K562 (cell line): ENCODE data around the gene DCAF11. TPM values are rescaled to one million over a fixed set of nuclear protein-coding genes. Genes with fewer than 3 reads are reported as not detected.
A peak's percentile ranks its signal among the peaks of the same experiment; 100 is the strongest.

Experiments used
- ATAC-seq: fragments of 200-7000 bp; cut with Tn5 transposase; 3 replicates; pipeline ENCODE4 v1.9.1; 2020; ENCODE audit warnings: moderate library complexity
- BruUV-seq: library from RNA; stranded (reverse); fragments of 400-500 nt; replicated peaks from 2 replicates; lab custom pipeline; 2021; lab: Mats Ljungman, UMichigan
- CTCF ChIA-PET: fragments of 300-600 bp; formaldehyde crosslinking; extraction: SDS; loops from one replicate; lab custom pipeline; 2021; ENCODE audit warnings: low intra/inter-chr PET ratio; lab: Yijun Ruan, JAX
- POLR2A ChIA-PET: fragments of 300-600, 350-650 bp; sonication (Branson Sonifier 250); formaldehyde crosslinking; extraction: SDS; loops from one replicate; lab custom pipeline; 2021; ENCODE audit warnings: antibody characterized with exemption, inconsistent platforms; lab: Yijun Ruan, JAX
- DNase-seq, 4 experiments: peaks; one replicate each; pipeline versions ENCODE4 v3.0.0 to v3.0.0-alpha.2; 2011 to 2018; ENCODE audit warnings: low spot score in 3 of 4, mixed read lengths in 3 of 4; ENCODE audit errors: extremely low read depth in 1 of 4
- FAIRE-seq: peaks from 2 replicates; lab custom pipeline; 2011; peaks lifted over from hg19 to GRCh38; lab: Jason Lieb, UNC
- H2AFZ ChIP-seq: 2 replicates; pipeline ENCODE4 v1.6.0; 2011; ENCODE audit warnings: low read depth, low read length, control low read depth, inconsistent platforms
- H3K27ac ChIP-seq: fragments of 200-600 bp; 3 replicates; pipeline ENCODE4 v1.8.0; 2011; ENCODE audit warnings: low read depth, mild to moderate bottlenecking, control low read depth, inconsistent platforms, low read length, moderate library complexity, mixed read lengths; ENCODE audit errors: extremely low read depth
- H3K27me3 ChIP-seq, 2 experiments: fragments of 300-600 bp in 1 of 2; 2 replicates in 1 of 2; 3 replicates in 1 of 2; pipeline versions ENCODE4 v1.6.0 to v1.8.0; 2011; ENCODE audit warnings: inconsistent platforms in 2 of 2, low read length in 2 of 2, mild to moderate bottlenecking in 1 of 2, mixed read lengths in 1 of 2, moderate library complexity in 1 of 2; ENCODE audit not compliant: control insufficient read depth in 2 of 2, insufficient read depth in 2 of 2
- H3K36me3 ChIP-seq: fragments of 300-600 bp; 3 replicates; pipeline ENCODE4 v1.8.0; 2011; ENCODE audit warnings: mild to moderate bottlenecking, low read length, inconsistent platforms; ENCODE audit not compliant: control insufficient read depth, insufficient read depth
- H3K4me1 ChIP-seq, 2 experiments: fragments of 200-600 bp in 1 of 2; replicated peaks in 1 of 2; 2 replicates in 1 of 2; 3 replicates in 1 of 2; pipeline versions ENCODE4 v1.5.1 to v1.8.0; 2011; ENCODE audit warnings: inconsistent platforms in 2 of 2, low read length in 2 of 2, mild to moderate bottlenecking in 1 of 2, mixed read lengths in 1 of 2, moderate library complexity in 1 of 2; ENCODE audit not compliant: control insufficient read depth in 2 of 2, insufficient read depth in 2 of 2
- H3K4me2 ChIP-seq: 2 replicates; pipeline ENCODE4 v1.6.1; 2011; ENCODE audit warnings: low read length, control low read depth, inconsistent platforms, mixed read lengths; ENCODE audit not compliant: insufficient read depth
- H3K4me3 ChIP-seq: fragments of 200-600 bp; sonication (generic), shearing (Covaris generic); 2 replicates; pipeline ENCODE4 v1.5.1; 2016; ENCODE audit warnings: control low read depth, inconsistent platforms
- H3K79me2 ChIP-seq: fragments of 200-600 bp; 3 replicates; pipeline ENCODE4 v1.8.0; 2011; ENCODE audit warnings: low read length, inconsistent platforms; ENCODE audit not compliant: control insufficient read depth, insufficient read depth
- H3K9ac ChIP-seq, 2 experiments: 2 replicates each; pipeline versions ENCODE4 v1.6.0 to v1.6.1; 2011; ENCODE audit warnings: low read depth in 2 of 2, low read length in 2 of 2, control low read depth in 1 of 2, inconsistent platforms in 1 of 2, mild to moderate bottlenecking in 1 of 2, mixed read lengths in 1 of 2; ENCODE audit not compliant: insufficient read depth in 1 of 2
- H3K9me1 ChIP-seq: one replicate; pipeline ENCODE4 v1.6.0; 2011; ENCODE audit warnings: inconsistent platforms, mild to moderate bottlenecking, low read length, moderate library complexity; ENCODE audit not compliant: control insufficient read depth, insufficient read depth
- H3K9me3 ChIP-seq: replicated peaks from 2 replicates; pipeline ENCODE4 v1.5.1; 2011; ENCODE audit warnings: low read depth, low read length, inconsistent platforms; ENCODE audit not compliant: control insufficient read depth, insufficient read depth
- H4K20me1 ChIP-seq: replicated peaks from 2 replicates; pipeline ENCODE4 v1.6.1; 2011; ENCODE audit warnings: low read length, inconsistent platforms, mixed read lengths; ENCODE audit not compliant: control insufficient read depth, insufficient read depth
- ATF2 ChIP-seq: sonication (generic); formaldehyde crosslinking; IDR thresholded peaks from 2 replicates; pipeline ENCODE4 v1.8.1; 2022; ENCODE audit warnings: missing genetic modification reagents
- BACH1 ChIP-seq: fragments of 200-800 bp; sonication (Bioruptor generic); IDR thresholded peaks from 2 replicates; pipeline ENCODE4 v1.6.1; 2016; ENCODE audit warnings: missing genetic modification characterization, missing compliant biosample characterization
- CBFA2T3 ChIP-seq: fragments of 450-650 bp; IDR thresholded peaks from 2 replicates; pipeline ENCODE4 v1.6.1; 2017
- CHD4 ChIP-seq: fragments of 200-600 bp; sonication (generic); IDR thresholded peaks from 3 replicates; pipeline ENCODE4 v1.6.1; 2012; ENCODE audit warnings: low read depth, mild to moderate bottlenecking, mixed read lengths, low read length, inconsistent platforms; ENCODE audit not compliant: insufficient read depth, insufficient replicate concordance, poor library complexity, severe bottlenecking
- KDM5B ChIP-seq: fragments of 200-600 bp; sonication (generic); IDR thresholded peaks from 2 replicates; pipeline ENCODE4 v1.6.1; 2012; ENCODE audit warnings: low read depth, mild to moderate bottlenecking, moderate library complexity, low read length, control low read depth, inconsistent platforms; ENCODE audit not compliant: insufficient replicate concordance
- MEF2A ChIP-seq: IDR thresholded peaks from 2 replicates; pipeline ENCODE4 v1.6.1; 2011; ENCODE audit warnings: low read depth, mild to moderate bottlenecking, low read length, moderate library complexity; ENCODE audit not compliant: control insufficient read depth
- NBN ChIP-seq: fragments of 450-650 bp; IDR thresholded peaks from 2 replicates; pipeline ENCODE4 v1.6.1; 2016; ENCODE audit warnings: low read depth, mild to moderate bottlenecking
- NCOA4 ChIP-seq: fragments of 450-650 bp; IDR thresholded peaks from 2 replicates; pipeline ENCODE4 v1.6.1; 2018; ENCODE audit warnings: mild to moderate bottlenecking; ENCODE audit not compliant: partially characterized antibody
- NR2C1 ChIP-seq, 2 experiments: fragments of 450-650 bp; IDR thresholded peaks; 2 replicates each; pipeline ENCODE4 v1.6.1; 2017; ENCODE audit warnings: mild to moderate bottlenecking in 2 of 2, antibody characterized with exemption in 1 of 2, inconsistent platforms in 1 of 2, missing compliant biosample characterization in 1 of 2, missing genetic modification characterization in 1 of 2
- POLR2H ChIP-seq: IDR thresholded peaks from 2 replicates; pipeline ENCODE4 v1.6.1; 2016; ENCODE audit warnings: missing genetic modification characterization, low read depth, mild to moderate bottlenecking, control low read depth, missing compliant biosample characterization, moderate library complexity
- RAD51 ChIP-seq: fragments of 450-650 bp; IDR thresholded peaks from 2 replicates; pipeline ENCODE4 v1.7.1; 2016; ENCODE audit warnings: low read depth, mild to moderate bottlenecking, borderline replicate concordance
- TFAP4 ChIP-seq: sonication (generic); formaldehyde crosslinking; IDR thresholded peaks from 2 replicates; pipeline ENCODE4 v1.8.0; 2022; ENCODE audit warnings: missing genetic modification reagents, mild to moderate bottlenecking, moderate library complexity, borderline replicate concordance
- VEZF1 ChIP-seq: fragments of 200-800 bp; sonication (Bioruptor generic); IDR thresholded peaks from 2 replicates; pipeline ENCODE4 v1.6.1; 2017; ENCODE audit warnings: missing genetic modification characterization, missing compliant biosample characterization
- ZNF124 ChIP-seq: sonication (generic); formaldehyde crosslinking; IDR thresholded peaks from 2 replicates; pipeline ENCODE4 v1.8.1; 2022; ENCODE audit warnings: missing genetic modification reagents
- ZNF699 ChIP-seq: fragments of 250-450 bp; sonication (Bioruptor Pico); IDR thresholded peaks from 2 replicates; pipeline ENCODE4 v1.8.0; 2021; ENCODE audit warnings: mild to moderate bottlenecking, moderate library complexity; ENCODE audit not compliant: insufficient replicate concordance
- ZZZ3 ChIP-seq: fragments of 450-650 bp; IDR thresholded peaks from 2 replicates; pipeline ENCODE4 v1.6.1; 2016; ENCODE audit warnings: antibody characterized with exemption, mild to moderate bottlenecking, moderate library complexity
- WGBS: fragments of 100-300 bp; shearing (Covaris generic); methylation state at CpG from one replicate; pipeline ENCODE4 v1.1.6; 2016; ENCODE audit warnings: low coverage, mixed read lengths; ENCODE audit not compliant: insufficient coverage; ENCODE audit errors: missing lambda C conversion rate; 5-methylcytosine and 5-hydroxymethylcytosine counted together
- in situ Hi-C: fragments of 300-500 bp; cut with MboI; formaldehyde crosslinking; loops from 4 replicates; pipeline ENCODE4 v1.15.0; 2018; ENCODE audit warnings: inconsistent platforms, mixed read lengths
- intact Hi-C: fragments of 100-400 bp; cut with micrococcal nuclease; formaldehyde crosslinking; loops from 2 replicates; pipeline ENCODE4 v1.14.2; 2022
- polyA plus RNA-seq, 8 experiments: library from polyadenylated mRNA; depleted of rRNA in 4 of 8; stranded (reverse) in 5 of 8; unstranded in 3 of 8; fragments of >200 nt; fragmentation: Nextera tagmentation in 2 of 8; fragmentation: Illumina TruSeq in 1 of 8; extraction: Ambion mirVana in 2 of 8; extraction: Trizol in 1 of 8; gene quantifications; 2 replicates each; pipeline versions ENCODE4 v1.2.1 to v1.2.3, GENCODE V29; 2011 to 2014; ENCODE audit warnings: inconsistent platforms in 1 of 8, missing spikeins in 1 of 8
- total RNA-seq, 7 experiments: library from RNA; depleted of rRNA in 6 of 7; stranded (reverse); fragments of >200 nt in 6 of 7; fragmentation: Illumina TruSeq in 2 of 7; extraction: Trizol in 2 of 7; gene quantifications; 2 replicates each; pipeline versions ENCODE4 v1.2.1 to v1.2.3, GENCODE V29; 2011 to 2021; ENCODE audit warnings: low replicate concordance in 1 of 7

Gene DCAF11
- total and polyA plus RNA-seq, 9 of the 15 experiments (the other 6 are each of a cell fraction or from before 2014, with no cell fraction given), result 8.5 to 46.2 (median 36.4) TPM

GRCh38 chr14:24095271-24096068 is 19.1 kb upstream of the DCAF11 start:
- 0% methylated on average over 12 of the region's 12 CpGs for WGBS
- peak overlapping the region; percentile 95 for H3K4me2 ChIP-seq
- H3K9ac ChIP-seq, result peak overlapping the region; percentile 96 to 100
- in situ Hi-C loops, result no loop called here
- POLR2A ChIA-PET, result interaction anchor here (0.8 to 5.8 kb wide), 11 partner anchors 8 to 147 kb away, joined by 3 to 40 read pairs (median 5); partner anchors contain the start of genes PSME1, RNF31, TINF2 and TM9SF1
- no peaks in the 10 kb centered on the region for H3K9me1 ChIP-seq
- H2AFZ ChIP-seq, result peak overlapping the region; percentile 77
- H3K36me3 ChIP-seq, result peaks cover 38% of the 10 kb centered on the region; the same call in 2 of the 3 replicates
- 0 out of 2 replicates have a peak, but pooled peaks cover 2% of the 10 kb centered on the region for H4K20me1 ChIP-seq
- peak overlapping the region; percentile 98 for H3K27ac ChIP-seq
- H3K79me2 ChIP-seq, result peaks cover 29% of the 10 kb centered on the region
- H3K9me3 ChIP-seq, result no peaks in the 10 kb centered on the region
- peak overlapping the region; percentile 99 for H3K4me3 ChIP-seq
- intact Hi-C loops, result loop anchor here (2.0 to 10.0 kb wide), 3 partner anchors 19 to 81 kb away; partner anchors contain the start of genes DCAF11, EMC9, NRL and PSME2
- H3K27me3 ChIP-seq, result no peaks in the 10 kb centered on the region
- TSS peak; percentile 54 for BruUV-seq
- peak; percentile 97 for FAIRE-seq
- DNase-seq, result peak; percentile 77 to 91 (median 83)
- H3K4me1 ChIP-seq, result peaks cover 20 to 22% of the 10 kb centered on the region in 2 experiments; a peak in 4 of 5 replicates
- CTCF ChIA-PET, result no interaction called here
- ATAC-seq, result peak; percentile 65
- TF ChIP-seq ZZZ3 (no peak), VEZF1 (CRISPR knock-in tag) (peak; percentile 45), ZNF124 (CRISPR knock-in tag) (no peak), NCOA4 (no peak), MEF2A (no peak), CHD4 (no peak), ATF2 (CRISPR knock-in tag) (no peak), TFAP4 (CRISPR knock-in tag) (peak; percentile 22; the same call in 1 of the 2 replicates), KDM5B (peak; percentile 83), ZNF699 (CRISPR knock-in tag) (no peak), NBN (0 out of 2 replicates have a peak, but pooled peaks have one; percentile 42), CBFA2T3 (no peak), POLR2H (0 out of 2 replicates have a peak, but pooled peaks have one; percentile 13), BACH1 (no peak), NR2C1 (IDR thresholded peaks at IDR 0.05) (peak; percentile 37; the same call in 1 of the 2 replicates), NR2C1 (tag; IDR thresholded peaks at IDR 0.05) (0 out of 2 replicates have a peak, but pooled peaks have one; percentile 31), RAD51 (peak; percentile 96)
